Prostate gland (tissue), 2 donors: ENCODE data around the gene OPHN1.

Experiments
- POLR2A ChIP-seq: fragments of 450-650 bp; IDR thresholded peaks from one replicate; pipeline ENCODE4 v1.6.1; 2016; ENCODE audit warnings: antibody characterized with exemption, mild to moderate bottlenecking
- POLR2AphosphoS5 ChIP-seq: sonication (generic); formaldehyde crosslinking; IDR thresholded peaks from one replicate; pipeline ENCODE4 v1.6.1; 2017; ENCODE audit warnings: antibody characterized with exemption
- TF ChIP-seq, protein P1 (sequence below), 4 experiments: fragments of 200-600 bp in 2 of 4; fragments of 450-650 bp in 2 of 4; sonication (generic) in 2 of 4; IDR thresholded peaks; 1 replicate in 3 of 4; 2 replicates in 1 of 4; pipeline ENCODE4 v1.5.1; 2016 to 2019; ENCODE audit warnings: antibody characterized with exemption in 4 of 4, mild to moderate bottlenecking in 2 of 4, moderate library complexity in 2 of 4

- TF ChIP-seq, protein P1, sequence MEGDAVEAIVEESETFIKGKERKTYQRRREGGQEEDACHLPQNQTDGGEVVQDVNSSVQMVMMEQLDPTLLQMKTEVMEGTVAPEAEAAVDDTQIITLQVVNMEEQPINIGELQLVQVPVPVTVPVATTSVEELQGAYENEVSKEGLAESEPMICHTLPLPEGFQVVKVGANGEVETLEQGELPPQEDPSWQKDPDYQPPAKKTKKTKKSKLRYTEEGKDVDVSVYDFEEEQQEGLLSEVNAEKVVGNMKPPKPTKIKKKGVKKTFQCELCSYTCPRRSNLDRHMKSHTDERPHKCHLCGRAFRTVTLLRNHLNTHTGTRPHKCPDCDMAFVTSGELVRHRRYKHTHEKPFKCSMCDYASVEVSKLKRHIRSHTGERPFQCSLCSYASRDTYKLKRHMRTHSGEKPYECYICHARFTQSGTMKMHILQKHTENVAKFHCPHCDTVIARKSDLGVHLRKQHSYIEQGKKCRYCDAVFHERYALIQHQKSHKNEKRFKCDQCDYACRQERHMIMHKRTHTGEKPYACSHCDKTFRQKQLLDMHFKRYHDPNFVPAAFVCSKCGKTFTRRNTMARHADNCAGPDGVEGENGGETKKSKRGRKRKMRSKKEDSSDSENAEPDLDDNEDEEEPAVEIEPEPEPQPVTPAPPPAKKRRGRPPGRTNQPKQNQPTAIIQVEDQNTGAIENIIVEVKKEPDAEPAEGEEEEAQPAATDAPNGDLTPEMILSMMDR (IDR thresholded peaks at IDR 0.05) = no peak
- no peak for TF ChIP-seq POLR2A
- TF ChIP-seq POLR2AphosphoS5 = peak; percentile 16
These were observed 21.8 kb upstream of the OPHN1 start for GRCh38 chrX:68455151-68455510.
